Dermis blood vessel endothelial cell (primary cell): ENCODE measurements around the gene DCLRE1C. TPM values are rescaled to one million over a fixed set of nuclear protein-coding genes. Genes with fewer than 3 reads are reported as not detected.
"Not testable (repeated sequence)": the region's sequence is repeated elsewhere in the genome, so short reads cannot be mapped to it uniquely, and the experiment has no call there.

Source experiments
- DNase-seq: peaks from one replicate; pipeline ENCODE4 v3.0.0; 2010
- total RNA-seq: library from RNA; depleted of rRNA; stranded (reverse); fragments of >200 nt; gene quantifications from 2 replicates; pipeline ENCODE4 v1.2.3, GENCODE V29; 2014

Gene DCLRE1C
- total RNA-seq, 1 donor from 2014 or later, result 8.8 TPM

DNA sequence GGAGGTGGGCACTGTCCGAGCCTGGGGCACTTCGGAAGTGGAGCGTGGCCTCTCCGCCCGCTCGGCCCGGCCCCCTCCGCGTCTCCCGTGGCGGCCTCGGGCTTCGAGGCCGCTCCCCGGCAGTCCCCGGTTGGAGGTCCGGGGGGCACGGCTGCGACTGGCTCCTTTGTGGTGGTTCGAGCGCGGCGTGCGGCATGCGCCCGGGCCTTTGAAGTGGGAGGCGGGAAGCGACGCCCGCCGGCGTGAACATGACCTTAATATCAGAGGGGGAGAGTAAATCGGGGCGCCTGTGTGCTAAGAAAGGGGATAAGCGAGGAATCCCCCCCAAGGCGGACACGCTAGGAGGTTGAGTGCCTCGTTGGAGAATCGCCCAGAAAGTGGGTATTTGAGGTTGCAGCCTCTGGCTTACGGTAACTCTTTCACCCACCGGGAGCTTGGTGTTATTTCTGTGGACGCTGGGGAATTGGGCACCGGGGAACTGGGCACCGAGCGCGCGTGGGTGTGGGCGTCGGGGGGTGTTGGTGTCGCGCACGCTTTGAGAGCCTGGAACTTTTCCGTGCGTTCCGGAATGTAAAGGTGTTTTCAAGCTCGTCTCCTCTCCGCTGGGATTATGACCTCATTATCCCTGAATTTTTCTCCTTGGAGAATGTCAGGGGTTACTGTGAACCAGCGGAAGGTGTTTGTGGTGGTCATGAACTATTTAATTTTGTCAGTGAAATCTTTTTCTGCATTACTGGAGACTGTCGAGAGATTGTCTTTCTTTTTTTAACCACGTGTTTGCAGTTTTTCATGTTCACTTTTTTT, 74.6 kb downstream of the DCLRE1C start:
- DNase-seq, result peak; percentile 32

- peak; percentile 98 for DNase-seq
Observed at GRCh38 chr10:14878266-14879123, 75.4 kb downstream of the DCLRE1C start, which contains the start of gene SUV39H2. Gene SUV39H2 (plus strand): TSS chr10:14878866. CDS start chr10:14878889, 23 bp downstream.

DNA sequence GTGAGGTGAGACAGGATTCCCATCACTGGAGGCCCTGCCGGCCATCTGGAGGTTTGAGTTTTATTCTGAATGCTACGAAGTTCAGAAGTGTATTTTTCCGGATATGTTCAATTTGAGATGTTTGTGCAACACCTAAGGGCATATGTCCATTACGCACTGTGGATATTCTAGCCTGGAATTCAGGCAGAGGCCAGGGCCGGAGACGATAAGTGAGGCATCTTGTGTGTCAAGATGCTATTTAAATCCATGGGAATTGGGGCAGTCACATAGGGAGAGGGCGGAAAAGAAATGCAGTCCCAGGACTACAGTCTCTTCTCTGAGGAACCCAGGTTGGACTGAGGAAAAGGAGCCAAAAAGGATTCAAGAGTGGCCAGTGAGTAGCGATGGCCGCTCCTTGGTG, 77.1 kb downstream of the DCLRE1C start:
- DNase-seq, result no peak

DNA sequence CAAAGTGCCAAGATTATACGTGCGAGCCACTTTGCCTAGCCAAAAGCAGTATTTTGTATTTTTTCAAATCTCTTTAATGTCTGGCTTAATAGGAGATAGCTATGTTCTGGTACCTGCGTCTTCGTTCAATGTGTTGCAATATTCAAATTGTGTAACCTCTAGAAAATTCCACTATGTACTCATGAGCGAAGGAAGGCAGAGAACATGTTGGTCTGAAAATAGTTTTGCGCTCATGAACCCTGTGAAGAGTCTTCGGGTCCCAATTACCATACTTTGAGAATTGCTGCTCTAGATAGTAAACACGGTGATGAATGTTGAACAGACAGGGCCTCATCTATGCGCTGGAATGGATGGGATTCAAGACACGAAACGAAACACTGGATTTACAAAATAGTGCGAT, 78.0 kb downstream of the DCLRE1C start:
- DNase-seq, result no peak

- DNase-seq, result peak; percentile 28
Observed at GRCh38 chr10:14873090-14873760, 80.7 kb downstream of the DCLRE1C start.

GRCh38 chr10:14864871-14865270, 89.0 kb downstream of the DCLRE1C start:
- DNase-seq, result not testable (repeated sequence)

- not testable (repeated sequence) for DNase-seq
Observed at GRCh38 chr10:14864466-14864865, 89.4 kb downstream of the DCLRE1C start.

GRCh38 chr10:14860791-14861190, 93.1 kb downstream of the DCLRE1C start:
- DNase-seq, result no peak

GRCh38 chr10:14859775-14860174, 94.1 kb downstream of the DCLRE1C start:
- DNase-seq, result no peak

GRCh38 chr10:14859043-14859442, 94.9 kb downstream of the DCLRE1C start:
- DNase-seq, result no peak

- DNase-seq, result no peak
Observed at GRCh38 chr10:14858338-14858960, 95.4 kb downstream of the DCLRE1C start.

DNA sequence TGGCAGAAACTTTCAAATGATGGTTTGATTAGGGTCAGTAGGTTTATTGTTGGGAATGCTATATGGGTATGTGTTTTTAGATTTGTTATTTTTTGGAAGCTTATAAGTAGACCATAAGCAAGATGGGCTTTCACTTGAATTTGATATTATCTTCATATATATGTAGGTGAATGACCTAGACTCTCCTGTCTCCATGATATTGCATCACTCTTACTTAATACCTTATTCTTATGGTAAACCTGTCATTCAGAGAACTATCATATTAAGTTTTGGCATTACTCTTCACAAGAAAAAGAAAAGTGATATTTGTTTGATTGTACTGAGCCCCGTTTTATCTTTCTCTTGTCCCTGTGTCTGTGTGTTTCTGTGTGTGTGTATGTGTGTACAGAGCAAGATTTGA, 98.4 kb downstream of the DCLRE1C start:
- DNase-seq, result no peak

- DNase-seq, result no peak
Observed at GRCh38 chr10:14852236-14852635, 101.7 kb downstream of the DCLRE1C start.

Other genes with a start within 250 kb of the DCLRE1C start
- gene FAM107B, start 179.2 kb downstream of the DCLRE1C start, total RNA-seq, result 60.6 and 129 TPM in 2 replicates
- gene CDNF, start 116.1 kb downstream of the DCLRE1C start, total RNA-seq, result 0.56 and 1.9 TPM in 2 replicates
- gene HSPA14, start 115.8 kb downstream of the DCLRE1C start, total RNA-seq, result 8.8 and 17.6 TPM in 2 replicates
- 19.2 and 19.7 TPM in 2 replicates for gene MSANTD7, start 115.8 kb downstream of the DCLRE1C start, total RNA-seq
- gene SUV39H2, start 75.2 kb downstream of the DCLRE1C start, total RNA-seq, result 17.7 and 23.5 TPM in 2 replicates
- gene MEIG1, start 5.3 kb upstream of the DCLRE1C start, total RNA-seq, result not detected in 2 replicates
- gene OLAH, start 89.8 kb upstream of the DCLRE1C start, total RNA-seq, result 0.33 and 0.51 TPM in 2 replicates
- 0.85 and 6.0 TPM in 2 replicates for gene ACBD7, start 134.7 kb upstream of the DCLRE1C start, total RNA-seq
- gene RPP38, start 143.3 kb upstream of the DCLRE1C start, total RNA-seq, result 12.3 and 12.8 TPM in 2 replicates
- gene NMT2, start 214.6 kb upstream of the DCLRE1C start, total RNA-seq, result 40.6 and 70.3 TPM in 2 replicates